Ecto neural progenitor cell (in vitro differentiated cells): Measurements from ENCODE around the gene MSMB.
A peak's percentile ranks its signal among the peaks of the same experiment; 100 is the strongest.

Experiments
- DNase-seq: peaks from one replicate; pipeline ENCODE4 v3.0.0-alpha.2; 2018; ENCODE audit warnings: low spot score

MSMB gene

GRCh38 chr10:46033602-46034011 is 12.5 kb downstream of the MSMB start:
- no peak for DNase-seq

GRCh38 chr10:46031648-46032532 is 14.2 kb downstream of the MSMB start:
- DNase-seq = no peak

GRCh38 chr10:46030091-46030937 is 15.8 kb downstream of the MSMB start, which contains the start of gene NCOA4:
TSS of gene NCOA4 (minus strand) at chr10:46030623. CDS start at chr10:46016680, 13,943 bp downstream.
- DNase-seq = peak; percentile 96

- DNase-seq = no peak
Measured at GRCh38 chr10:46029461-46030030, 16.5 kb downstream of the MSMB start.

GRCh38 chr10:46028584-46029460 is 17.2 kb downstream of the MSMB start:
- DNase-seq = no peak

GRCh38 chr10:46026106-46026505 is 20.0 kb downstream of the MSMB start:
- no peak for DNase-seq

- no peak for DNase-seq
Measured at GRCh38 chr10:46025406-46025805, 20.7 kb downstream of the MSMB start.

- no peak for DNase-seq
Measured at GRCh38 chr10:46024948-46025347, 21.1 kb downstream of the MSMB start.

GRCh38 chr10:46022978-46023702 is 22.9 kb downstream of the MSMB start:
- peak; percentile 93 for DNase-seq

GRCh38 chr10:46020344-46020657 is 25.8 kb downstream of the MSMB start:
- no peak for DNase-seq

- no peak for DNase-seq
Measured at GRCh38 chr10:46019569-46020343, 26.3 kb downstream of the MSMB start.

- no peak for DNase-seq
Measured at GRCh38 chr10:46019177-46019528, 26.9 kb downstream of the MSMB start.

- no peak for DNase-seq
Measured at GRCh38 chr10:46018453-46019176, 27.5 kb downstream of the MSMB start.

GRCh38 chr10:46017733-46018132 is 28.3 kb downstream of the MSMB start:
- no peak for DNase-seq

GRCh38 chr10:46016811-46017210 is 29.3 kb downstream of the MSMB start:
- no peak for DNase-seq

GRCh38 chr10:46016190-46016589 is 29.9 kb downstream of the MSMB start:
- no peak for DNase-seq

GRCh38 chr10:46014683-46015405 is 31.2 kb downstream of the MSMB start:
- no peak for DNase-seq

GRCh38 chr10:46014206-46014605 is 31.9 kb downstream of the MSMB start:
- no peak for DNase-seq

GRCh38 chr10:46012746-46013145 is 33.3 kb downstream of the MSMB start:
- no peak for DNase-seq
